HUES64 (cell line): ENCODE measurements around the gene PPP1R10.
A peak's percentile ranks its signal among the peaks of the same experiment; 100 is the strongest.
"Not testable (repeated sequence)": the region's sequence is repeated elsewhere in the genome, so short reads cannot be mapped to it uniquely, and the experiment has no call there.

Source experiments
- H3K27ac ChIP-seq: 2 replicates; pipeline ENCODE4 v1.7.0; 2013; ENCODE audit warnings: low read depth, low read length, inconsistent platforms
- H3K27me3 ChIP-seq: 2 replicates; pipeline ENCODE4 v1.6.1; 2013; ENCODE audit warnings: mild to moderate bottlenecking, low read length; ENCODE audit not compliant: insufficient read depth
- H3K36me3 ChIP-seq: 2 replicates; pipeline ENCODE4 v1.6.1; 2013; ENCODE audit warnings: mild to moderate bottlenecking, low read length; ENCODE audit not compliant: insufficient read depth
- H3K4me1 ChIP-seq: 2 replicates; pipeline ENCODE4 v1.6.1; 2013; ENCODE audit warnings: mild to moderate bottlenecking, low read length, moderate library complexity; ENCODE audit not compliant: insufficient read depth
- H3K4me3 ChIP-seq: 2 replicates; pipeline ENCODE4 v1.5.1; 2013; ENCODE audit warnings: mild to moderate bottlenecking, low read length, moderate library complexity
- H3K9ac ChIP-seq: 2 replicates; pipeline ENCODE4 v1.6.1; 2013; ENCODE audit warnings: mild to moderate bottlenecking, low read depth, low read length
- H3K9me3 ChIP-seq: 2 replicates; pipeline ENCODE4 v1.6.1; 2013; ENCODE audit warnings: low read depth, low read length; ENCODE audit not compliant: insufficient read depth
- WGBS: fragments of 150-250, 120-280 bp; methylation state at CpG from one replicate; pipeline ENCODE4 v1.1.7; 2013; ENCODE audit warnings: missing lambda C conversion rate; 5-methylcytosine and 5-hydroxymethylcytosine counted together

The PPP1R10 gene

GRCh38 chr6:30611856-30612194 lies 5.2 kb downstream of the PPP1R10 start:
- Histone ChIP-seq H3K27me3 (no peaks in the 10 kb centered on the region), H3K27ac (no peak overlapping the region), H3K4me3 (no peak overlapping the region), H3K36me3 (peaks cover 74% of the 10 kb centered on the region), H3K4me1 (peaks cover 17% of the 10 kb centered on the region), H3K9ac (no peak overlapping the region), H3K9me3 (no peaks in the 10 kb centered on the region)
- WGBS = 91% methylated on average over 1 of the region's 2 CpGs

GRCh38 chr6:30611150-30611855 lies 5.7 kb downstream of the PPP1R10 start:
- WGBS = 93% methylated on average over 9 of the region's 9 CpGs
- Histone ChIP-seq H3K4me1 (peaks cover 17% of the 10 kb centered on the region), H3K4me3 (no peak overlapping the region)

GRCh38 chr6:30610065-30610464 lies 7.0 kb downstream of the PPP1R10 start:
- H3K4me1 ChIP-seq = peaks cover 17% of the 10 kb centered on the region
- H3K36me3 ChIP-seq = peaks cover 77% of the 10 kb centered on the region
- no peak overlapping the region for H3K9ac ChIP-seq
- H3K27me3 ChIP-seq = no peaks in the 10 kb centered on the region
- no peaks in the 10 kb centered on the region for H3K9me3 ChIP-seq
- H3K27ac ChIP-seq = no peak overlapping the region
- WGBS = 98% methylated on average over 3 of the region's 4 CpGs
- no peak overlapping the region for H3K4me3 ChIP-seq

More at GRCh38 chr6:30611150-30611855, 5.7 kb downstream of the PPP1R10 start:
- Histone ChIP-seq H3K27ac (no peak overlapping the region), H3K9ac (no peak overlapping the region), H3K36me3 (peaks cover 74% of the 10 kb centered on the region), H3K9me3 (no peaks in the 10 kb centered on the region), H3K27me3 (no peaks in the 10 kb centered on the region)

- Histone ChIP-seq H3K9me3 (no peaks in the 10 kb centered on the region), H3K36me3 (peaks cover 93% of the 10 kb centered on the region), H3K9ac (no peak overlapping the region), H3K27me3 (no peaks in the 10 kb centered on the region), H3K4me1 (no peaks in the 10 kb centered on the region), H3K27ac (no peak overlapping the region), H3K4me3 (no peak overlapping the region)
- 97% methylated on average over 13 of the region's 13 CpGs for WGBS
Observed at GRCh38 chr6:30603961-30604360, 13.1 kb downstream of the PPP1R10 start.

- Histone ChIP-seq H3K9ac (no peak overlapping the region), H3K36me3 (peaks cover 74% of the 10 kb centered on the region), H3K9me3 (no peaks in the 10 kb centered on the region), H3K4me1 (no peaks in the 10 kb centered on the region), H3K27me3 (no peaks in the 10 kb centered on the region), H3K4me3 (no peak overlapping the region), H3K27ac (no peak overlapping the region)
- WGBS = 97% methylated on average over 39 of the region's 39 CpGs
Observed at GRCh38 chr6:30601815-30602641, 15.0 kb downstream of the PPP1R10 start.

GRCh38 chr6:30601436-30601814 lies 15.6 kb downstream of the PPP1R10 start:
- Histone ChIP-seq H3K27ac (no peak overlapping the region), H3K4me3 (no peak overlapping the region), H3K27me3 (no peaks in the 10 kb centered on the region), H3K9ac (no peak overlapping the region), H3K9me3 (no peaks in the 10 kb centered on the region), H3K4me1 (no peaks in the 10 kb centered on the region), H3K36me3 (peaks cover 68% of the 10 kb centered on the region)
- WGBS = 96% methylated on average over 6 of the region's 6 CpGs

GRCh38 chr6:30600451-30600961 lies 16.5 kb downstream of the PPP1R10 start:
- Histone ChIP-seq H3K9me3 (no peaks in the 10 kb centered on the region), H3K27ac (no peak overlapping the region; the same call in 1 of the 2 replicates), H3K36me3 (peaks cover 62% of the 10 kb centered on the region), H3K9ac (no peak overlapping the region), H3K4me3 (no peak overlapping the region), H3K27me3 (no peaks in the 10 kb centered on the region), H3K4me1 (no peaks in the 10 kb centered on the region)
- WGBS = 94% methylated on average over 10 of the region's 10 CpGs

GRCh38 chr6:30599625-30600324 lies 17.3 kb downstream of the PPP1R10 start:
- no peak overlapping the region for H3K9ac ChIP-seq
- H3K36me3 ChIP-seq = peaks cover 59% of the 10 kb centered on the region
- H3K27ac ChIP-seq = no peak overlapping the region
- H3K27me3 ChIP-seq = no peaks in the 10 kb centered on the region
- 92% methylated on average over 13 of the region's 13 CpGs for WGBS
- no peaks in the 10 kb centered on the region for H3K4me1 ChIP-seq
- no peaks in the 10 kb centered on the region for H3K9me3 ChIP-seq
- no peak overlapping the region for H3K4me3 ChIP-seq

- Histone ChIP-seq H3K27me3 (no peaks in the 10 kb centered on the region), H3K27ac (peak overlapping the region; percentile 67), H3K9ac (no peak overlapping the region), H3K4me3 (no peak overlapping the region), H3K4me1 (no peaks in the 10 kb centered on the region), H3K9me3 (no peaks in the 10 kb centered on the region), H3K36me3 (peaks cover 59% of the 10 kb centered on the region)
- 94% methylated on average over 12 of the region's 12 CpGs for WGBS
Observed at GRCh38 chr6:30598912-30599624, 18.0 kb downstream of the PPP1R10 start.

- not testable (repeated sequence) for H3K4me3 ChIP-seq, H3K9me3 ChIP-seq, H3K4me1 ChIP-seq, H3K27ac ChIP-seq, H3K27me3 ChIP-seq, H3K9ac ChIP-seq
- peaks cover 58% of the 10 kb centered on the region for H3K36me3 ChIP-seq
- WGBS = 80% methylated on average over 15 of the region's 15 CpGs
Observed at GRCh38 chr6:30597315-30598144, 19.5 kb downstream of the PPP1R10 start.
